ENCODE measurements around the gene GHITM. TPM values are rescaled to one million over a fixed set of nuclear protein-coding genes. Genes with fewer than 3 reads are reported as not detected.

Gene GHITM
- total and polyA plus RNA-seq, 2 of the 13 experiments (the other 11 are each of a cell fraction or from before 2014, with no cell fraction given) = 163 to 212 TPM

DNA sequence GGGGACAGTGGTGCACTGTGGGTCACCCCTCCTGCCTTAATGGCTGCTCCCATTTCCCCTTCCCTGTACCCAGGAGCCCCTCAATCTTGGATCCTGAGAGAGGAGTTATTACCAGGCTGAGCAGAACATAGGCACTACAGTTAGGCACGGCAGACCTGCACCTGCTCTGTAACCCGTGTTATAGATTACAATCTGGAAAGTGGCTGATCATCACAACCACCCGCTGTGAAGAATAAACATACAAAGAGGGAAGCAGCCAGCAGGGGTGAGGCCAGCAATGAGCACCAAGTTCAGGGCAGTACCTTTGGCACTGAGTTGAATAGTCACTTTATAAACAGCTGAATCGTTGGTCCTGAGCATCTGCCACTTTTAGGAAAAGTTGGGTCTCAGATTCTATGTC is 56.8 kb downstream of the GHITM start:
- Histone ChIP-seq H3K4me3 (replicated peaks in 1 of 3; ENCODE audit: insufficient read depth in 1 of 3, low read depth in 2 of 3, low read length in 3 of 3) (no peak overlapping the region), H2AFZ (ENCODE audit: low read length) (no peak overlapping the region), H3K9ac (ENCODE audit: insufficient read depth, low read depth, low read length) (no peak overlapping the region), H3K79me2 (ENCODE audit: insufficient read depth, low read length) (no peaks in the 10 kb centered on the region), H3K27me3 (ENCODE audit: control insufficient read depth in 1 of 2, insufficient read depth in 2 of 2, low read length in 2 of 2) (peaks cover 9 to 67% of the 10 kb centered on the region in 2 experiments), H3K4me1 (ENCODE audit: insufficient read depth, low read length) (no peaks in the 10 kb centered on the region), H3K4me2 (ENCODE audit: low read depth, low read length) (no peak overlapping the region), H4K20me1 (ENCODE audit: insufficient read depth, low read length) (no peaks in the 10 kb centered on the region), H3K36me3 (replicated peaks in 1 of 2; ENCODE audit: control insufficient read depth in 1 of 2, insufficient read depth in 2 of 2, low read length in 2 of 2) (no peaks in the 10 kb centered on the region), H3K9me3 (ENCODE audit: low read length) (no peaks in the 10 kb centered on the region), H3K27ac (ENCODE audit: extremely low read length, insufficient read depth, low read length) (no peak overlapping the region)
- ChIA-PET CTCF (ENCODE audit: low intra/inter-chr PET ratio, low total read pairs) (no interaction called here), POLR2A (no interaction called here)
- no TSS peak for BruUV-seq (replicated peaks)
- FAIRE-seq (no peak), ATAC-seq (no peak), DNase-seq (ENCODE audit: low spot score) (peak; percentile 3)
- 4% methylated on average over 4 of the region's 4 CpGs for WGBS (ENCODE audit: low lambda C conversion rate)
- TF ChIP-seq, protein P1, sequence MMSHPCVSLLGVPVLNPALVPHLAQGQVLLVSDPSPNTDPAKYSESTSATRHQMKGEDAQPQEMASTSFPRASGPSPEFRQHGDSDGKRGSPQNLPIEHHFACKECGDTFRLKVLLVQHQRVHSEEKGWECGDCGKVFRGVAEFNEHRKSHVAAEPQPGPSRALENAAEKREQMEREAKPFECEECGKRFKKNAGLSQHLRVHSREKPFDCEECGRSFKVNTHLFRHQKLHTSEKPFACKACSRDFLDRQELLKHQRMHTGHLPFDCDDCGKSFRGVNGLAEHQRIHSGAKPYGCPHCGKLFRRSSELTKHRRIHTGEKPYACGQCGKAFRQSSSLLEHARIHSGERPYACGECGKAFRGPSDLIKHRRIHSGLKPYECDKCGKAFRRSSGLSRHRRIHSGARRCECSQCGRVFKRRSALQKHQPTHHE (CRISPR knock-in tag; IDR thresholded peaks at IDR 0.05; ENCODE audit: borderline replicate concordance) = no peak
- TF ChIP-seq CENPT (CRISPR knock-in tag; IDR thresholded peaks at IDR 0.05; ENCODE audit: low read depth) = no peak
- no peak for TF ChIP-seq HDAC1 (CRISPR knock-in tag; IDR thresholded peaks at IDR 0.05)
- TF ChIP-seq ZNF816 (CRISPR knock-in tag; IDR thresholded peaks at IDR 0.05; ENCODE audit: borderline replicate concordance) = no peak
- TF ChIP-seq, protein P2, sequence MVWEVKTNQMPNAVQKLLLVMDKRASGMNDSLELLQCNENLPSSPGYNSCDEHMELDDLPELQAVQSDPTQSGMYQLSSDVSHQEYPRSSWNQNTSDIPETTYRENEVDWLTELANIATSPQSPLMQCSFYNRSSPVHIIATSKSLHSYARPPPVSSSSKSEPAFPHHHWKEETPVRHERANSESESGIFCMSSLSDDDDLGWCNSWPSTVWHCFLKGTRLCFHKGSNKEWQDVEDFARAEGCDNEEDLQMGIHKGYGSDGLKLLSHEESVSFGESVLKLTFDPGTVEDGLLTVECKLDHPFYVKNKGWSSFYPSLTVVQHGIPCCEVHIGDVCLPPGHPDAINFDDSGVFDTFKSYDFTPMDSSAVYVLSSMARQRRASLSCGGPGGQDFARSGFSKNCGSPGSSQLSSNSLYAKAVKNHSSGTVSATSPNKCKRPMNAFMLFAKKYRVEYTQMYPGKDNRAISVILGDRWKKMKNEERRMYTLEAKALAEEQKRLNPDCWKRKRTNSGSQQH (CRISPR knock-in tag; IDR thresholded peaks at IDR 0.05; ENCODE audit: low read depth) = no peak
- TF ChIP-seq ZNF777 (CRISPR knock-in tag; IDR thresholded peaks at IDR 0.05) = no peak
- no peak for TF ChIP-seq POGZ (CRISPR knock-in tag; IDR thresholded peaks at IDR 0.05)
- TF ChIP-seq ZNF496 (CRISPR knock-in tag; IDR thresholded peaks at IDR 0.05; ENCODE audit: insufficient replicate concordance) = no peak
- no peak for TF ChIP-seq ZNF354B (CRISPR knock-in tag; IDR thresholded peaks at IDR 0.05)
- TF ChIP-seq JDP2 (CRISPR knock-in tag; IDR thresholded peaks at IDR 0.05; ENCODE audit: borderline replicate concordance) = no peak
- TF ChIP-seq ZNF546 (CRISPR knock-in tag; conservative IDR thresholded peaks at IDR 0.05) = no peak
- TF ChIP-seq, protein P3, sequence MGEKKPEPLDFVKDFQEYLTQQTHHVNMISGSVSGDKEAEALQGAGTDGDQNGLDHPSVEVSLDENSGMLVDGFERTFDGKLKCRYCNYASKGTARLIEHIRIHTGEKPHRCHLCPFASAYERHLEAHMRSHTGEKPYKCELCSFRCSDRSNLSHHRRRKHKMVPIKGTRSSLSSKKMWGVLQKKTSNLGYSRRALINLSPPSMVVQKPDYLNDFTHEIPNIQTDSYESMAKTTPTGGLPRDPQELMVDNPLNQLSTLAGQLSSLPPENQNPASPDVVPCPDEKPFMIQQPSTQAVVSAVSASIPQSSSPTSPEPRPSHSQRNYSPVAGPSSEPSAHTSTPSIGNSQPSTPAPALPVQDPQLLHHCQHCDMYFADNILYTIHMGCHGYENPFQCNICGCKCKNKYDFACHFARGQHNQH (CRISPR knock-in tag; IDR thresholded peaks at IDR 0.05) = no peak
- no peak for TF ChIP-seq MIER3 (CRISPR knock-in tag; IDR thresholded peaks at IDR 0.05; ENCODE audit: borderline replicate concordance)
- no peak for TF ChIP-seq FLYWCH1 (CRISPR knock-in tag; IDR thresholded peaks at IDR 0.05)
- TF ChIP-seq, protein P4, sequence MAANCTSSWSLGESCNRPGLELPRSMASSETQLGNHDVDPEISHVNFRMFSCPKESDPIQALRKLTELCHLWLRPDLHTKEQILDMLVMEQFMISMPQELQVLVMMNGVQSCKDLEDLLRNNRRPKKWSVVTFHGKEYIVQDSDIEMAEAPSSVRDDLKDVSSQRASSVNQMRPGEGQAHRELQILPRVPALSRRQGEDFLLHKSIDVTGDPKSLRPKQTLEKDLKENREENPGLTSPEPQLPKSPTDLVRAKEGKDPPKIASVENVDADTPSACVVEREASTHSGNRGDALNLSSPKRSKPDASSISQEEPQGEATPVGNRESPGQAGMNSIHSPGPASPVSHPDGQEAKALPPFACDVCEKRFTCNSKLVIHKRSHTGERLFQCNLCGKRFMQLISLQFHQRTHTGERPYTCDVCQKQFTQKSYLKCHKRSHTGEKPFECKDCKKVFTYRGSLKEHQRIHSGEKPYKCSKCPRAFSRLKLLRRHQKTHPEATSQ (CRISPR knock-in tag; IDR thresholded peaks at IDR 0.05; ENCODE audit: borderline replicate concordance) = no peak
- TF ChIP-seq, protein P5, sequence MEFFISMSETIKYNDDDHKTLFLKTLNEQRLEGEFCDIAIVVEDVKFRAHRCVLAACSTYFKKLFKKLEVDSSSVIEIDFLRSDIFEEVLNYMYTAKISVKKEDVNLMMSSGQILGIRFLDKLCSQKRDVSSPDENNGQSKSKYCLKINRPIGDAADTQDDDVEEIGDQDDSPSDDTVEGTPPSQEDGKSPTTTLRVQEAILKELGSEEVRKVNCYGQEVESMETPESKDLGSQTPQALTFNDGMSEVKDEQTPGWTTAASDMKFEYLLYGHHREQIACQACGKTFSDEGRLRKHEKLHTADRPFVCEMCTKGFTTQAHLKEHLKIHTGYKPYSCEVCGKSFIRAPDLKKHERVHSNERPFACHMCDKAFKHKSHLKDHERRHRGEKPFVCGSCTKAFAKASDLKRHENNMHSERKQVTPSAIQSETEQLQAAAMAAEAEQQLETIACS (CRISPR knock-in tag; IDR thresholded peaks at IDR 0.05) = no peak
- in situ Hi-C loops (cut with HindIII; ENCODE audit: extremely low pct_ligation_motif_present, low pct_unique_long_range_greater_than_20kb) (no loop called here), intact Hi-C loops (cut with micrococcal nuclease; ENCODE audit: unreplicated experiment) (no loop called here)

Measured in HepG2 (cell line).